GM21737 (cell line): ENCODE data around the gene GRHL3.

Experiments used
- ATAC-seq: cut with Tn5 transposase; IDR thresholded peaks from one replicate; pipeline ENCODE4 v1.9.1; 2021; ENCODE audit warnings: mild to moderate bottlenecking, moderate library complexity; ENCODE audit not compliant: unreplicated experiment

The GRHL3 gene

DNA sequence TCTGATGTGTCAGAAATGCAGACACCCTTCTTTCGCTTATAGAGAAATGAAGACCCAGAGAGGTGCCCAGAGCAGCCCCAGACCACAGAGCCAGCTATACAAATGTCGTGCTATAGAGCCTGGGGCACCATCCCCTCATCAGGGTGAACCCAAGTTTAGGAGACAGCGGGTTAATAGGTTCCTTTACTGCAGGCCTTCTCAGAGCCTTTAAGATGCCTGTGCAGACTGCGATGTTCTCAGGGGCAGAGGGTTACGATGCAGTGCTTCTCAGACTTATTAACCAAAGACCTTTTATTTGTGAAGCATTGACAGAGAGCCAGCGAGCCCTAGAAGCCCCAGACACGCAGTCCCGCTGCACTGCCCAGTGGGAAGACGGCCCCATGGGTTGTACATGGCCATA, 47.5 kb downstream of the GRHL3 start:
- no peak for ATAC-seq

DNA sequence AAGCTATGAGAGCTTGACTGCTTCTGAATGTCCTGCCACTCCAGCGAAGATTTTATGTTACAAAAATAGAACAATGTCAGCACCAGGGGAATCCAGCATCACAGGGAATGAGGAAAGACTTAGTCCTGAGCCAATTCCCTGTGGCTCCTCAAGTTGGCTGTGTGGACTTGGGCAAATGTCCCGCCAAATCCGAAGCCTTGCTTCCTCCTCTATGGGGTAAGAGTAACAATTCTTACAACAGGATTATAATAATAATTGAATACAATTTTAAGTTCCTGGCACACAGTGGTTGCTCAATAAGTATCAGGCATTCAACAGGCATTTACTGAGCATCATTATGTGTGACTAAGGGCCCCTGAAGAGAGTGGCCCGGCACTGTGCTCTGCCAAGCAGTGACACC, 50.0 kb downstream of the GRHL3 start:
- ATAC-seq: no peak

DNA sequence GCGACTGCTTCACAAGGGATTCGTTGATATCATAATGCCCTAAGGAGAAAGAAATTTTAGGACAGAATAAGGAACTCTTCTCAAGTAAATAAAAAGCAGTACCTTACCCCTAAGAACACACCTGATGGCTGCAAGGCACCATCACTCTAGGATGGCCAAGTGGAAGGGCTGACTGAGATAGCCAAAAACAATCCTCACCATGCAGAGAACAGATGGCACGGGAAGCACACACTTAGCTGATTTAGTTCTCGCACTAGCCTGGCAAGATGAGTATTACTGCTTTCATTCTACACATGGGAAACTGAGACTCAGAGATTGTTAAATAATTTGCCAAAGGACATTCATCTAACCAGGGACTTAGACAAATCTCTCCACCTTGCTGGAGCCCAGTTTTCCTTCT, 50.6 kb downstream of the GRHL3 start:
- ATAC-seq: no peak

DNA sequence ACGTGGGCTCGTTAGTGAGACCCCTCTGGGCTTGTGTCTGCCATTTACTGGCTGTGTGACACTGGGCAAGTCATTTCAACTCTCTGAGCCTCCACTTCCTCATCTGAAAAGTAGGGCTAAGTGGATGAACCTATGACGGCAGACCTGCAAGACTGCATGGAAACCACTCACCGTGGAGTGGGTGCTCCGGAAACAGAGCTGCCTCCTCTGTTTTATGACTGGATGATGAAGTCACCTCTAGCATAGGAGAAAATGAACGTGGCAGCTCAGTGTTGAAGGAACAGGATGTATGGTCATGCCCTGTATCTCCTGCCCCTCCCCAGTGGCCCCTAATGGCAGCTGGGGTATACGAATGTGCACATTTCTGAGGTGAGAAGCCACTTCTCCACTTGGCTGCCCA, 53.9 kb downstream of the GRHL3 start:
- peak; percentile 49 for ATAC-seq

- no peak for ATAC-seq
These were observed 54.6 kb downstream of the GRHL3 start for GRCh38 chr1:24373710-24374109.

- no peak for ATAC-seq
These were observed 56.0 kb downstream of the GRHL3 start for GRCh38 chr1:24374891-24375786.

DNA sequence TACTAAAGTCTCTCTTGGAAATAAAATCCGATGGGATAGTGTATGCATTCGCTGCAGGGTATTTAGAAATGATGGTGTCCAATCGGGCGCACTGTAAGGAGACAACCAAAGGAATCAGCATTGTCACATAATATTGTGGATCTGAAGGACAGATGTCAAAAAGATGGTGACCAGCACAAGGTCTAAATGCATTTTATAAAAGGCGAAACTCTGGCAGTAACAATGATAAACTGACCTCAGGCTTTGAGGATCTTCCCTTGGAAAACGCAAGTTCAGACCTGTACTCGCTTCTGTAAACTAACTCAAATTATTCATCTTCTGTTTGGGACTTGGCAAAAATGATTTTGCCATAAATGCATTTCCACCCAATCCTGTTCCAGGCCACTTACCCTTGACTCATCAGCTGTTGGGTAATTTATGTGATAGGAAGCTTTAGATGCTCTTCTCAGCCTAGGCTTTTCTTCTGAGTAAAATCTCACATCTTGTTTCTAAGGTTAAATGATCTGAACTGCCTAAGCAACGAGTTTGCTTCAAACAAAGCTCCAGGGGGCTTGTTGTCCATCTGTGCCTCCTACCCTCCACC, 60.7 kb downstream of the GRHL3 start:
- no peak for ATAC-seq

- no peak for ATAC-seq
These were observed 61.4 kb downstream of the GRHL3 start for GRCh38 chr1:24380508-24380907.

GRCh38 chr1:24381256-24381655, 62.1 kb downstream of the GRHL3 start:
- ATAC-seq: no peak

DNA sequence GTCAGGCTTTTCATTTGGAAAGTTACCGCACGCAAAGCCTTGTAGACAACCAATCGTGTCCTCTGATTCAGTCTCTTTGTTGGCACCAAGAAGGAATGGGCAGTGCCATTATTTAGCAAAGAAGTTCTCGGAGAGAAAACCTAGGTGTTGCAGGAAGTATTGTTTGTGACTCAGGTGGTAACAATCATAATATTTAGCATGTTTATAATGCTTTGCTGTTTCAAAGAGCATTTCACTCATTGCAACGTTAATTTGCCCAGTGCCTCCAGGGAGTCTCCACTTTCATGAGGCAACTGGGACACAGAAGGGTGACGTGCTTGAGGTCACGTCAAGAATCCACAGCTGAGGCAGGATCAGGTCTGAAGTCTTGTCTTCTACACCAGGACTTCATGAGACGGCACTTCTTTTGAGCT, 63.0 kb downstream of the GRHL3 start:
- ATAC-seq: no peak

DNA sequence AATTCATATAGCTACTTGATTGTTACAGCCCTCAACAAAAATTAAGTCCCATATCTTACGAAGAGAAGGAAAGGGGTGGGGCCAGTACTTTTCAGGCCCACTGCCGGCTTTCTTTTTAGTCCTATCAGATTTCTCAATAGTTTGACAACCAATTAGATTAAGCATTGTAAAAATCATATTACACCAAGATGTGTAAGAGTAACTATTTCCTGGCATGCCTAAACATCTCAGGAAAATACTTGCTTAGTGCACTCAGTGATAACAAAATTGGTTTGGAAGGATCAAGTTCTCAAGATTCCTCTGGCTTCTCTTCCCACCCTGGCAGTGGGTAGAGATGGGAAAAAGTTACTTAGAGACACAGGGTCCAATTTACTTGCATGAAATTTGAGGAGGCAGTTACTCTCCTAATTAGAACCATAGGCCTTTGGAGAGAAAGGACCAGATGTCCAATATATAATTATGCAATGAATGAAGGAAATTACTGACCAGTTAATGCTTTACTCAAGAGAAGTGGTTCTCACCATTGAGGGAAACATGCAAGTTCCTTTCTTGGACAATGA, 64.3 kb downstream of the GRHL3 start:
- ATAC-seq: no peak

GRCh38 chr1:24384251-24385090, 65.3 kb downstream of the GRHL3 start:
- ATAC-seq: peak; percentile 49

DNA sequence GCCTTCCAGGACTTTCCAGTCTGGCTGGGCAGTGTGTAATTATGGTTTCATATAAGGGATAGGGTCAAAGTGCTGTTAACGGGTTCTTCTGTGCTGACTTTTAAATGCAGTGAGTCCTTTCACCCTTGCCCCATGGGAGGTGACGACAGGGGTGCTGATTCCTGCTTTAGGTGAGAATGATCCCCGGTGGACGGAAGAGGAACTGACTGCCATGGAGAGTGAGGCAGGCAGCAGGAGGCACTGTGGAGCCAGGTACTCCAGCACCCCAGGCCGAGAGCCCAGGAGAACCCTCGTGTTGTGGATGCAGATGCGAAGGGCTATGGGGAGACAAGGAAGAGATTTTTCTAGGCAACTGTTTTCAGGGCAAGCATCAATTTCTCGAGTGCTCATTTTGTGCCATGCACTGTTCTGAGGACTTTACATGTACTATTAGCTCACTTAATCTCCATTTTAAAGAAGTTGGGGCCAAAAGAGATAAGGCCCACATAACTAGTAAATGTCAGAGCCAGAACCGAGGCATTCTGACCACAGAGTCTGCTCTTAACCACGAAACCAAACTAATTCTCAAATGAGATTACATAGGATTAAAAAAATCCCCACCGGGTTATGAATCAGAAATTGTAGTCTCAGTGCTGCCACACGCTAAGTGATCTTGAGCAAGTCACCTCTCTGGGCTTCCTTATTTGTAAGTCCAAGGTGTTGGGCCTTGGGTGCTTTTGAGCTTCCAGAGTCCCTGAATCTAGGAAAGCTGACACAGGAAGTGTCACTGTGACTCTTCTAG, 66.2 kb downstream of the GRHL3 start:
- ATAC-seq: no peak

GRCh38 chr1:24386241-24386640, 67.1 kb downstream of the GRHL3 start:
- no peak for ATAC-seq

- ATAC-seq: no peak
These were observed 67.8 kb downstream of the GRHL3 start for GRCh38 chr1:24386931-24387330.

DNA sequence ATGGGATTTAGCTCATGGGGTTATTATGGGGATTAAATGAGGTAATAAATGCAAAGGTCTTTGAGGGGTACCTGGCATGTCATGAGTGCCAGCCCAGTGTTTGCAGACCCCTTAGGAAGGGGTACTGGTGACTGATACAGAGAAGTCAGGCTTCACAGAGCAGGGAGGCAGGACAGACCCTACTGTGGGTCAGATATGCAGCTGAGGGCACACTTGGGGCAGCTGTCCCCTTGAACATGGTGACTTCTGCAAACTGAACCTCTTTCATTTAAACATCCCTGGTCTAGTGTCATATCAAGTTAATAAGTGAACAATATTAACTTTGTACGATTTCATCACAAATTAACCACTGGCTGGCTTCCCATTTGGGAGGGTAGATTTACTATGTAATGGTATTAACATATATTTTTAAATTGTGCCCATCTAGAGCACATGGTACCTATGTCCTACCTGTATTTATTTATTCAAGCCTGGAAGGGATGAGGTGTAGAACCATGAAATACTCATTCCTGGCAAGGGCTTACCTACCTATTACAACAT, 68.5 kb downstream of the GRHL3 start:
- ATAC-seq: no peak

- no peak for ATAC-seq
These were observed 69.3 kb downstream of the GRHL3 start for GRCh38 chr1:24388331-24388885.

GRCh38 chr1:24389231-24389678, 70.1 kb downstream of the GRHL3 start:
- ATAC-seq: no peak

- ATAC-seq: peak; percentile 48
These were observed 72.0 kb downstream of the GRHL3 start for GRCh38 chr1:24390924-24391782.
